Mammary epithelial cell (primary cell): ENCODE results near the gene SLC8A3.

Experiments used
- CTCF ChIP-seq, 2 donors: IDR thresholded peaks in 1 of 2; conservative IDR thresholded peaks in 1 of 2; 2 replicates each; pipeline ENCODE4 v1.5.1; 2011 to 2012; ENCODE audit warnings: inconsistent platforms in 2 of 2, low read length in 2 of 2, mild to moderate bottlenecking in 2 of 2, control low read depth in 1 of 2, low read depth in 1 of 2; ENCODE audit not compliant: insufficient read depth in 1 of 2; ENCODE audit errors: extremely low read depth in 1 of 2
- EZH2 ChIP-seq: IDR thresholded peaks from 2 replicates; pipeline ENCODE4 v1.6.1; 2012; ENCODE audit warnings: low read length, inconsistent platforms, borderline replicate concordance

DNA sequence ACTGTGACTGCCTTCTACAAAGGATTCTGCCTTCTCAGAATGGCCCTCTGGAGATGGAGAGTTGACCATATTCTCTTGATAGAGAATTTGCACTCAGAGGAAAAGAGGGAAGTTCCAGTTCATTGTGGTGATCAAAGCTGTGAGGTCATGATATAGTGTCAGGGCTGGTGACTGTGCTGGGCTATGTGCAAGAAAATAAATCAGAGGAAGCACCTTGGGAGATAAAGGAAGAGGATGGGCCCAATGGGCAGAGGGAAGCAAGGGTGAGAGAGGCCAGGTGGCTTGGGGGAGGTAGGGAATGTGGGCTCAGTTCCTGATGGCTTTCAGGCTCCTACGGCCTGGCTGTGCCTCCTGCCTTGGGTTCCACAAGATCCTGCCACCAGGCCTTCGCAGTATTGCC is 145.8 kb downstream of the SLC8A3 start:
- TF ChIP-seq CTCF (conservative IDR thresholded peaks at IDR 0.05 in 1 of 2, IDR thresholded peaks at IDR 0.05 in 1 of 2; ENCODE audit: extremely low read depth in 1 of 2, insufficient read depth in 1 of 2, low read depth in 1 of 2, low read length in 2 of 2) (no peak), EZH2 (no peak)
